ENCODE results near the gene ZBP1.
"Not testable (repeated sequence)": the region's sequence is repeated elsewhere in the genome, so short reads cannot be mapped to it uniquely, and the experiment has no call there.

The ZBP1 gene

GRCh38 chr20:57638173-57638894 lies 18.1 kb upstream of the ZBP1 start:
- no peak for DNase-seq

DNA sequence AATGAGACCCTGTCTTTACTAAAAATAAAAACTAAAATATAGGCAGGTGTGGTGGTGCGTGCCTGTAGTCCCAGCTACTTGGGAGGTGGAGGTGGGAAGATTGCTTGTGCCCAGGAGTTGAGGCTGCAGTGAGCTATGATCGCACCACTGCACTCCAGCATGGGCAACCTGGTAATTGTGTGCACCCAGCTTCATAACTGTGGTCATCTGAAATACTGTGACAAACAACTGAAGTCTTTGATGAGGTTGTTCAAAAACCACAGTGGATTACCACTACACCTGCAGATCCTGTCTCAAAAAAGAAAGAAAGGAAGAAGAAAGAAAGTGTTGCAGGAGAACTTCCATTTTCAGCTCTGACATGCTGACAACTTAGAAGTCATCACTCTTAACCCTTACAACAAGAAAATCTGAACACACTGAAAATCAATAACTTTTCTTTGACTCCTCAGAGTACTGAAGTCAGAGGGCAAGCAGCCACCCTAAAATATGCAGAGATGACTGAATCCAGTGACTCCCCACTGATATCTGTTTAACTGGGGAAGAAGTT lies 13.8 kb upstream of the ZBP1 start:
- no peak for DNase-seq

GRCh38 chr20:57632286-57632685 lies 12.1 kb upstream of the ZBP1 start:
- no peak for DNase-seq

DNA sequence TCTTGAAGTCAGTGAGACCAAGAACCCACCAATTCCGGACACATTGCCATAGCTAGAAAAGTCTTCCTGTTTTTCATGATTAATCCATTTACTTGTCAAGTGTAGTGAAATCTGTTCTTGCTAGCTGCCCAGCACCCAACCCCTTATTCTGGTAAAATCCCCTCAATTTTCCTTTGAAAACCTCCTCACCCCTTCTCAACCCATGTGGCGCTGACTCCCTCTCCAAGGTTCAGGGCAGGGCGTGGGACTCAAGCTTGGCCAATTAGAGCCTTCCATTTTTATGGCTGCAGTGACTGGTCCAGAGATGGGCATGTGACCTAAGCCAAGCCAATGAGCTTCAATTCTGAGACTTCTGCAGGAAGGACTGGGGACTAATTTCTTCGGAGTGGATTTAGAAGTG lies 9.8 kb upstream of the ZBP1 start:
- no peak for DNase-seq

DNA sequence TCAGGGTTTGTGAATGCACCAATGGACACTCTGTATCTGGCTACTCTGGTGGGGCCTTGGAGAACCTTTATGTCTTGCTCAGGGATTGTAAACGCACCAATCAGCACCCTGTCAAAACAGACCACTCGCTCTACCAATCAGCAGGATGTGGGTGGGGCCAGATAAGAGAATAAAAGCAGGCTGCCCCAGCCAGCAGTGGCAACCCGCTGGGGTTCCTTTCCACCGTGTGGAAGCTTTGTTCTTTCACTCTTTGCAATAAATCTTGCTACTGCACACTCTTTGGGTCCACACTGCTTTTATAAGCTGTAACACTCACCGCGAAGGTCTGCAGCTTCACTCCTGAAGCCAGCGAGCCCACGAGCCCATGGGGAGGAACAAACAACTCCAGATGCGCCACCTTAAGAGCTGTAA lies 9.3 kb upstream of the ZBP1 start:
- DNase-seq, result not testable (repeated sequence)

DNA sequence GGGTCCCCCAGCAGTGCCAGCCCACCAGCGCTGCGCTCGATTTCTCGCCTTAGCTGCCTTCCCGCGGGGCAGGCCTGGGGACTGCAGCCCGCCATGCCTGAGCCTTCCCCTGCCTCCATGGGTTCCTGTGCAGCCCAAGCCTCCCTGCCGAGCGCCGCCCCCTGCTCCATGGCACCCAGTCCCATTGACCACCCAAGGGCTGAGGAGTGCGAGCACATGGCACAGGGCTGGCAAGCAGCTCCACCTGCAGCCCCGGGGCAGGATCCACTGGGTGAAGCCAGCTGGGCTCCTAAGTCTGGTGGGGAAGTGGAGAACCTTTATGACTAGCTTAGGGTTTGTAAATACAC lies 8.7 kb upstream of the ZBP1 start:
- not testable (repeated sequence) for DNase-seq

DNA sequence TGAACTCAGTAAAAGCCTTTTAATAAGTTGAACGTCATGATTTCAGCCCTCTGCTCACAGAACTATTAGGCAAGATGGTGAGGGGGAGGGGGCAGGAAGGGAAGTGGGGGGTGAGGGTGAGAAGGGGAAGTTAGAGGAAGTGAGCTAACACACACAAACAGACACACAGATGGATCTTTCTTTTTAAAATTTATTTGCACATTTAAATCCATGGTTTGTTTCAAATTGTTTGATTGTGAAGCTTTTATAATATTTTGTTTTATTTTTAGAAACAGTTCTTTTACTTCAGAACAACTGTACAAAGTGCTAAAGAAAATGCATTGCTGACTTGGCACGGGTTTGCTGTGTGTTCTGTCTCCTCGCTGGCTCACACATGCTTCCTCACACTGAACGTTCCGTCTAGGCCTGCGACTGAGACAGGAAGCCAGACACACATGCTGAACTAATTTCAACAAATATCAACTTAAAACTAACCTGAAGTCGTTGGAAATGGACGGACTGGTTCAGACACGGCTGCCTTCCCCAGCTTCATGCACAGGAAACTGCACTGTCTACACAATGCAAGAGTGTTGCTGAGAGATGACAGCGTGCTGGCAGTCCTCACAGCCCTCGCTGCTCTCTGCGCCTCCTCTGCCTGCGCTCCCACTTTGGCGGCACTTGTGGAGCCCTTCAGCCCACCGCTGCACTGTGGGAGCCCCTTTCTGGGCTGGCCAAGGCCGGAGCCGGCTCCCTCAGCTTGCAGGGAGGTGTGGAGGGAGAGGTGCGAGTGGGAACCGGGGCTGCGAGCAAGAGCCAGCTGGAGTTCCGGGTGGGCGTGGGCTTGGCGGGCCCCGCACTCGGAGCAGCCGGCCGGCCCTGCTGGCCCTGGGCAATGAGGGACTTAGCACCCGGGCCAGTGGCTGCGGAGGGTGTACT lies 8.1 kb upstream of the ZBP1 start:
- DNase-seq, result no peak

GRCh38 chr20:57627339-57627738 lies 7.1 kb upstream of the ZBP1 start:
- no peak for DNase-seq

DNA sequence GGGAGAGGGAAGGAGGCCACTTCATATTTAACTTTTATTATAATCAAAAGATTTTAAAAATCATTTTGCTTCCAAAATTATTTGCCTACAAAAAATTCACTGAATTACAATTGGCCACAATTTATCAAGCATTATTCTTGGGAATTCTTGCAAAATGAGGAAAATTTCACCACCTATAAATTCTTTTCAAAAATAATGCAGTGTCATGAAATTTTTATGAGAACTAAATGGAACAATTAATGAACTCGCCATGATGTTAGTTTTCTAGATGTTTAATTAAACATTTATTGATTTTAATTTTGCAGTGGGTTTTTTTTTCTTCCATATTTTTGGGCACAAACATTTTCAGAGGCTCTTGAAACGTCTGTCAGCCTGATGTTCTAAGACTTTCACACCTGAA lies 5.8 kb upstream of the ZBP1 start:
- DNase-seq, result no peak

DNA sequence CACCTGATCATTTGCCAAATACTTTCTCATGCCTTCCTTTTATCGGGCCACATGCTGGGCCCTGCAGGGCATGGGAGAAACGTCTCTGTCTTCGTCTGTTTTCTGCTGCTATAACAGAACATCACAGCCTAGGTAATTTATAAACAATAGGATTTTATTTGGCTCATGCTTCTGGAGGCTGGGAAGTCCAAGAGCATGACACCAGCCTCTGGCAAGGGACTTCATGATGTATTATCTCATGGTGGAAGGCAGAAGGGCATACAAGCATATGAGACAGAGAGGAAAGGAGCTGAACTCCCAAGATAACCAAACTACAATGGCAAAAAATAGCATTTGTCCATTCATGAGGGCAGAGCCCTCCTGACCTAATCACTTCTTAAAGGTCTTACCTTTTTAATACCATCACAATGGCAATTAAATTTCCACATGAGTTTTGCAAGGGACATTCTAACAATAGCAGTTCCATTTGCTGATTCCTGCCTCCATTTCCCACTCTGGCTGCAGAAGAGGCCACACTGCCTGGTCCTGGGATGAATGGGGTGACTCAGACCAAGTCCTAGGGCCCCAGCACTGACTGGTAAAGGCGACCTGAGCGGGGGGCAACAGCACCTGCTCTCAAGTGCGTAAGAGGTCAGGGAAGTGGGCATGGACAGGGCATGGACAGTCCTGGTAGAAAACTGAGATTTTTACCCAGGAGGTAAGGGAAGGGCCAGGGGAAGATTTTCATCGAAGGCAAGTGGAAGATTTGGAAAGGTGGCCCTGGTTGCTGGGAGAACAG lies 5.1 kb upstream of the ZBP1 start:
- no peak for DNase-seq

DNA sequence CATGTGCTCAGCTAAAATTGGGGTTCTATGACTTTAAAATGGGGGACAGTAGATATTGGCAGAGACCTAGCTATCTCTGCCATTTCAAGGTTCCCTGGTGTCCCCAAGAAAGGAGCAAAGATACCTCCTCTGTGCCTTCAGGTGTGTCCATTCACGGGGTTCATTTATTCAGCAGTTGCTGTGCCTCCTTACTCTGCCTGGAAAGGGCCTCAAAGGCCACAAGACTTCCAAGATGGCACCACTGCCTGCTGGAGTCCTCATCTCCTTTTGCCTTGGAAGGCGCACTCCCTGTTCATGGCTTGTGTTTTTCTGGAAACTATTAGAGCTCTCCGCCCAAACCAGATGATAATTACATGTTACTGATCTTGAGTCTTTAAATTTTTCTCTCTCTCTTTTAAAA lies 3.9 kb upstream of the ZBP1 start:
- no peak for DNase-seq

DNA sequence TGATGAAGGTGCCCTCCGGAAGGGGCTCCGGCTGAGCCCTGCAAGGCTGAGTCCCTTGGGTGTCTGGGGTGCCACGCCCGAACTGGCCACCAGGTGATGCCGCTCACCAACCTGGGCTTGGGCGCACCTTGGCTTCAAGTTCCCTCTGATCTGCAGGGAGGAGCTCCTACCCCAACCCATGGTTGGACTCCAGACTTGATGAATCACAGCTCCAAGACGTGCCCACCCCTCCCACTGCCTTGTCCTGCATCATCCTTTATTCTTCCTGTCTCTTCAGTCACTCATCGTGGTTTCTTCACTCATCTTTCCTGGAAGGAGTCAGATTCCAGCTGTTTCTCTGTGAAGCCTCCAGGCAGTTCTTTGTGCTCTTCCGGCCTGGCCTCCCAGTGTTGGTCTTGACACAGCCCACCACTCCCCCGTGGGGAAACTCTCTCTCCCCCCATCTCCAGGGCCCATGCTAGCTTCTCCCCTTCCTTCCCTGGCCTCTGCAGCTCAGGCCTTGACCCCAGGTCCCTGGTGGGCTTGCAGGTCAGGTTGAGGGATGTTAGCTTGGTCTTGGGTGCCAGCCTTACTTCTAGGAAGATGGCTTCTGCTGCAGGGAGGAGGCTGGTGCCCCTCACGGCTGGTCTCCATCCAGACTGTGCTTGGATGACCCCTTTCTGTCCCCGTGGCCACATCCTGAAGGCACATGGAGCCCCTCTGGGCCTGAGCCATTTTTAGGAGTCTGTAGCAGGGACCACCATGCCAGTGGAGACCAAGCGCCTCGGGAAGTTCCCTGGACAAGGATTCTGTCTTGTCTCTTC lies 2.6 kb upstream of the ZBP1 start:
- no peak for DNase-seq

GRCh38 chr20:57622201-57622570 lies 2.0 kb upstream of the ZBP1 start:
- no peak for DNase-seq

GRCh38 chr20:57621421-57622200 lies 1.4 kb upstream of the ZBP1 start:
- no peak for DNase-seq

- DNase-seq, result no peak
These were observed 773 bp upstream of the ZBP1 start for GRCh38 chr20:57620999-57621398.

DNA sequence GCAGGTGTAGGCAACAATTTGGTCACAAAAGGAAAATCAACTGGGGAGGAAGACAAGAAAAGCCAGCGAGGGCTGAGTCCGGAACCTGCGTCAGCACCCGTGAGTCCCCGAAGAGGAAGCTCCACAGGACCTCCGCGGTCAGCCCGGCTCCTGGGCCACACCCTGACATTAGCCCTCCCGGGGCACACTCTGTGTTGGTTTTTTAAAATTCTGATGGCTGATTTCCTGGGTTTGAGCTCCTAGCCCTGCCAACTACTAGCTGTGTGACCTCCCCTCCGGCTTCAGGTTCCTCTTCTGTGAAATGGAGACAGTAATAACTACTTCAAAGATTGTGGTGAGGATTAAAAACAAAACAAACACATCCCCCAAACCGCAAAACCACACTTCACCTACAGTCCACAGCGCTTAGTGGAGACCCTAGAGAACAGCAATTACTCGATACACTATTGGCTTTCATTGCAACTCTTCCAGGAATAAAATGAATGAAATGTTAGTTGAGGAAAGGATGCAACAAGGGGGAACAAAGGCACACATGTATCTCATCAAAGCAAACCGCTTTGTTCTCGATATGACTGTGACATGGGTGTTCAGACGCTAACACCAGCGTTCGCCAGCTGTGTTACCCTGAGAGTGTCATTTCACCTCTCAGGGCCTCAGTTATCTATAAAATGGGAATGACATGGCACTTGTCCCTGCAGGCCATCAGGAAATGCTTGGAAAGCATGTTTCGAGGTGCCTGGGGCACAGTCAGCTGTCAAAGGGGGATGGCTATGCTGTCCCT lies 985 bp downstream of the ZBP1 start:
- DNase-seq, result peak; percentile 55

DNA sequence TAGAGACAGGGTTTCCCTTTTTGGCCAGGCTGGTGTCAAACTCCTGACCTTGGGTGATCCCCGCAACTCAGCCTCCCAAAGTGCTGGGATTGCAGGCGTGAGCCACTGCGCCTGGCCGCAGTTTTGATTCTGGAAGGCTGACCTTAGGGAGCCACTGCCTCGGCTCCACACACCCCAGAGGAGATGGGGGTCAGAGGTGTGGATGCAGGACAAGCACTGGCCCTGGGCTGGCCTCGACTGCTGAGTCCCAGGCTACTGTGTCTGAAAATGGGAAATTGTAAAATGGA lies 1.5 kb downstream of the ZBP1 start:
- no peak for DNase-seq

- no peak for DNase-seq
These were observed 2.0 kb downstream of the ZBP1 start for GRCh38 chr20:57618091-57618763.

GRCh38 chr20:57617079-57617795 lies 3.0 kb downstream of the ZBP1 start:
- DNase-seq, result no peak

All from NCI-H187 treated with DMSO at 0.1 percent for 48 hours (cell line).